Left forelimb (tissue), 1 donor: ENCODE results near the gene NDUFA7.
"Not testable (repeated sequence)": the region's sequence is repeated elsewhere in the genome, so short reads cannot be mapped to it uniquely, and the experiment has no call there.

ENCODE experiments used
- DNase-seq: peaks from one replicate; pipeline ENCODE4 v3.0.0-alpha.2; 2018; ENCODE audit warnings: low spot score

NDUFA7 gene

DNA sequence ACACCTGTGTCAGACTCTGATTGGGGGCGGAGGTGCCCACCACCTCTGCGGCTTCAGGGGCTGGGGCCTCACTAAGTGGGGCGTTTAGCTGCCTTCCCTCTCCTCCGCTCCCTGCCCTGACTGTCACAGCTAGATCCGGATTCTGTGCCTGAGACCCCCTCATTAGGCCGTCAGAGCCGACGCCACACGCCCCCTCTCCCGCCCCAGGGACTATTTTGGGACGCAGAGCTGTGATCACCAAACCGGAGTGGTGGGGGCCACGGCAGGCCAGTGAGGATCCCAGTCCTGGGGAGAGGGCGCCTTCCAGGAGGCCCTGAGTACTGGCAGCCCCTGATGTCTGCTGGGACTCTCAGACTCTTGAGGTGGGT, 21.1 kb upstream of the NDUFA7 start:
- no peak for DNase-seq

DNA sequence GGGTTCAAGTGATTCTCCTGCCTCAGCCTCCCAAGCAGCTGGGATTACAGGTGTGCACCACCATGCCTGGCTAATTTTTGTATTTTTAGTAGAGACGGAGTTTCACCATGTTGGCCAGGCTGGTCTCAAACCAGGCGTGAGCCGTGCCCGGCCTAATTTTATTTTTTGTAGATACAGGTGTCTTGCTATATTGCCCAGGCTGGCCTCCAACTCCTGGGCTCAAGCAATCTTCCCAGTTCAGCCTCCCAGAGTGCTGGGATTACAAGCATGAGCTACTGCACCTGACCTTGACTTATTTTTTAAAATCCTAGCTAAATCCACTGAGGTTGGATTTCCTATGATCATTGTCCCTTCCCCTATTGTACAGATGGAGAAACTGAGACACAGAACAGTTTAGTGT, 20.3 kb upstream of the NDUFA7 start:
- DNase-seq: not testable (repeated sequence)

DNA sequence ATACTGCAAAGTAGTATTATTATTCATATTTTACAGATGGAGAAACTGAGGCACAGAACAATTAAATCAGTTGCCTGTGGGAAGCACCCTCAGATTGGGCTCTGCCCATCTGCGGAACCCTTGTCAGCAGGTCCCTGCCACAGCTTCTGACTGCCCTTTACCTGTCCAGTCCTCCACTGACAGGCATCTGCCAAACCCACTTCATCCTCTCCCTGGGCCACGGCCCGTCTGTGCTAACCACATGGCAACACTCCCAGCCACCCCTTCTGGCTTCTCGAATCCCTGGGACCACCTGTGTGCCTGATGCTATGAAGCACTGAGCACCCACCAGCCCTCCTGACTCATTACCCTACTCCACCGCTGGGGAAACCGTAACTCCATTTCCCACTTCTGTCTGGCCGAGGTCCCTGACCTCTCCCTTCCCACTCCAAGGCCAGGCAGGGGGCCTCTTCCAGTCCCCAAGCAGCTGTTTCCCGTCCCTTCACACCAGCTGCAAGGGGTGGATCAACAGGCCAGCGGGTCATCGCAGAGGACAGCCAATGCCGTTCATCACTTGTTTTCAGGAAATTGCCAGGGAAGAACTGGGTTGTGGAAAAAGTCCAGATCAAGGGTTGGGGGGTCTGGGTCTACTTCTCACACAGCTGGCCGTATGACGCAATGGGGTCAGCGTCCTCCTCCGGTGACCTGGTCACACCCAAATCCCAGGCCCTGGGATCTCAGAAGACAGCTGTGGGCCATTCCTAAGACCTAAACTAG, 19.3 kb upstream of the NDUFA7 start:
- DNase-seq: no peak

DNA sequence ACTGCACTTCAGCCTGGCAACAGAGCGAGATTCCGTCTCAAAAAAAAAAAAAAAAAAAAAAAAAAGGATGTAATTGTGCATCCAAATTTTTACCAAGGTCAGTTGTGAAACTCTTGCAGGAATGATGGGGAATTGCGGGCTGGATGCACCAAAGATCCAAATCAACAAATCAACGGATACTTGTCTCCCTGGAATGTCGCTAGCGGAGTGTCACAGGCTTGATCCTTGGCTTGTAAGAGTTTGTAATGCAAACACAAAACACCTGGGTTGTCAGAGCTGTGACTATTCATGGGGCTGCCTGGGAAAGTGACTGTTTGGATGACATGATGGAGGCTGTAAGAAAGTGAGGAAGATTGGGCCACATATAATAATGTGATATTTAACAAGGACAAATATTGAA, 17.7 kb upstream of the NDUFA7 start:
- no peak for DNase-seq

DNA sequence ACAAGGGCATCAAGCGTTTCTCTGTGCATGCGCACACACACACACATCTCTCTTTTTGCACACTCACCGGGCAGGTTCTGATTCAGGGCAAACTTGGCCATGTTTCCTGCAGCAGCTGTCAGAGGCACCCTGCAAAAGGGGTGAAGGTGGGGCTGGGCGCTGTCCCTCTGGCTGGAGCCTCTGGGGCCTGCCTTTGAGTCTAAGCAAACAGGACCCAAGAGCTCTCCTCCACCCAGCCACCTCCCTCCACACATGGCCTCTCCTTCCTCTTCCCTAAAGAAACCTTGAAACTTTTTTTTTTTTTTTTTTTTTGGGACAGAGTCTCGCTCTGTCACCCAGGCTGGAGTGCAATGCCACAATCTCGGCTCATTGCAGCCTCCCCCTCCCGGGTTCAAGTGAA, 16.6 kb upstream of the NDUFA7 start:
- no peak for DNase-seq

DNA sequence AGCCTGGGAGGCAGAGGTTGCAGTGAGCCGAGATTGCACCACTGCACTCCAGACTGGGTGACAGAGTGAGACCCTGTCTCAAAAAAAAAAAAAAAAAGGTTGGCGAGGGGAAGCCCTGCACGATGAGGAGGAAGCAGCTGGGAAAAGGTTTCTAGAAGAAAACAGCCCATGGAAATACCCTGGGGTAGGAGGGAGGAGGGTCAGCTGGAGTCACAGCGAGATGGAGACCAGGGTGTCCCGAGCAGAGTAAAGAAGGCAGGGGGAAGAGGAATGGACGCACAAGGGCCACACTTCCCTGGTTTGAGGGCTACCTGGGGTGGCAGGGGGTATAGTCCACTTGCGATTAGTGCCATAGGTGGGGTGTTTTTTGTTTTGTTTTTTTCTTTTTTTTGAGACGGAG, 15.5 kb upstream of the NDUFA7 start:
- DNase-seq: no peak

DNA sequence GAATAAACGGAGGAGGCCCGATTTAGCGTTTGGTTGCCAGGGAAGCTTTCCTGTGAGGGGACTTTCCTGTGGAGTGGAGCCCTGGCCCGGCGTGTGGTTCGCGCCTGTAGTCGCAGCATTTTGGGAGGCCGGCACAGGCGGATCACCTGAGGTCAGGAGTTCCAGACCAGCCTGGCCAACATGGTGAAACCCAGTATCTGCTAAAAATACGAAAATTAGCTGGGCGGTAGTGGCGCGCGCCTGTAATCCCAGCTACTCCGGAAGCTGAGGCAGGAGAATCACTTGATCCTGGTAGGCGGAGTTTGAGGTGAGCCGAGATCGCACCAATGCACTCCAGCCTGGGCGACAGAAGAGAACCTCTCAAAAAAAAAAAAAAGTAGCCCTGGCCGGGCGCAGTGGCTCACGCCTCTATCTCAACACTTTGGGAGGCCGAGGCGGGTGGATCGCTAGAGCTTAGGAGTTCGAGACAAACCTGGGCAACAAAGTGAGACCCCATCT, 14.9 kb upstream of the NDUFA7 start:
- DNase-seq: no peak

DNA sequence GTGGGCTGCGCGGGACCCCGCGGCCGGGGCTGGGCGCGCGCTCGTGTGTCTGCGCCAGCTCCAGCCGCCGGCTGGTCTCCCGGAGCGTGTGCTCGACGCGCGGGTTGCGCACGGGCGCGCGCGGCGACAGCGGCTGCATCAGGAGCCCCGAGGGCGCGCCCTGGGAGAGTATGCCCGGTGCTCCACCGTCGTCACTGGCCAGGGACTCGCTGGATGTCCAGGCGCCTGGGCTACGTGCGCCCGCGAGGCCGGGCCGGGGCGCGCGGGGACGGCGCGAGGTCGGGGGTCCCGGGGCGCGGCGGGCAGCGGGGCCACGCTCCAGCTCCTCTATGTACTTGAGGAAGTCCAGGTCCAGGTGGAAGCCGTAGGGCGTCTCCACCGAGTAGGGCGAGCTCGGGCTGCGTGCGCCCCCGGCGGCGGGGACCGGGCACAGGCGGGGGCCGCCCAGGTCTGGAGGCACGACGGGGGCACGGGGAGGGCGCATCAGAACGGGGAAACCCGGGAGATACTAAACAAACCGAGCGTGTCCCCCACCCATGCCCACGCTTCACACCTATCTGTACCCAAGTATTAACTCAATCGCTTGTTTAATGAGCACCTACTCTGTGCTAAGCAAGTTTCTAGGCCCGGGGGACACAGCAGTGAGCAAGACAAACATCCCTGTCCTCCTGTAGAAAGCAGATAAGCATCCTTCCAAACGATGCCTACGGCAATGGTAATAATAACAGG, 14.3 kb upstream of the NDUFA7 start:
- DNase-seq: no peak

DNA sequence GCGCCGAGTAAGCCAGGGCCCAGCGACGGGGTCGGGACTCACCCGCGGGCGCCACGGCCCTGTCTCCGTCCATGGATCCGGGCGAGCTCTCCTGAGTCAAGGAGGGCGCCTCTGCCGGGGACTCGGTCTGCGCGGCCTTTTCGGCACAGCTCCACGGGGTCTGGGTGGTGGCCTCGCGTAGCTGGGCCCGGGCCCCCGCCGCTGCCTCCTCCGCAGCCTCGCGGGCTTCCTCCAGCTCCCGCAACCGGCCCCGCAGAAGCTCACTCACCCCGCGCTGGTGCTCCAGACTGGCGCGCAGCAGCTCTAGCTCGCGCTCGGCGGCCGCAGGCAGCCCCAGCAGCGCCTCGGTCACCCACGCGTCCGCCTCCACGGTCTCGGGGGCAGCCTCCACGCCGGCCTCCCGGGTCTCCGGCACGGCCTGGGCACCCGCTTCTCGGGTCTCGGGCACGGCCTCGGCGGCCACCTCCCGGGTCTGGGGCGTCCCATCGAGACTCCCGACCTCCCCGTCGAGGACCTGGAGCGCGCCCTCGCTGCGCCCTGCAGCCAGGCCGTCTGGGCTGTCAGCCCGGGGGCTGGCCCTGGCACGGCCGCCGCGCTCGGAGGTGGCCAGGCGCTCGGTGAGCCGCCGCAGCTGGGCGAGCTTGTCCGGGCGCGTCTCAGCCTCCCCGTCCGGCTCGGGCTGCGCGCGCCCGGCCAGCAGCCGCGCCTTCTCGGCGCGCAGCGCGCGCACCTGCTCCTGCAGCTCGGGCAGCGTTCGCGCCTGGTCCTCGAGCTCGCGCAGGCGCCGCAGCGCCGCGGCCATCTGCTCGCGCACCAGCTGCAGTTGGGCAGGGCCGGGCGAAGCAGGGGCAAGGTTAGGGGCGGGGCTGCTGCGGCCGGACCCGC, 13.5 kb upstream of the NDUFA7 start:
- DNase-seq: no peak

DNA sequence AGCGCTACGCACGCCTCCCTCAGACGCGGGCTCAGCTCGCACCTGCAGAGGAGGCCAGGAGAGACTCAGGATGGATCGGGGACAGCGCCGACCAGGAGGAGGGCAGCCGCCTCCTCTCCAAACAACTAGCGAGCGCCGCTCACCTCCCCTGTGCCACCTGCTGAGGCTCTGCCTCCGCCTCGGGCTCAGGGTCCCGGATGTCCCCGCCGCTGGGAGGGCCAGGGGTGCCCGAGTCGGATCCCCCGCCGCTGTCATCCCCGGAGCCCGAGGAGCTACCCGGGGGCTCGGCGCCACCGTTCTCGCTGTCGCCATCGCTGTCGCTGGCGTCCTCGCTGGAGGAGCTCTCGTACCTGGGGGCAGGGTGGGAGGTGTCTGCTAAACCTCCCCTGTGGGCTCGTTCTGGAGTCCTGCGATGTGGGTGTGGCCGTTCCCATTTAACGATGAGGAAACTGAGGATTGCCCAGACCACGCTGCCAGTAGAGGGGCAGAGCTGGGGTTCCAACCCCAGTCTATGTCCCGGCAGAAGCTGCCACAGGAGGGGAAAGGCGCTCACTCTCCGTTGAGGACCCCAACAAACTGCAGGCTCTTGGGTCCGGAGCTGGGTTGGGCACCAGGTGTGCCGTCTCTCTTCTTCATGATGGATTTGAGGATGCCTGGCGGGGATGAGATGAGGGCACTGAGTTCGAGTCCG, 12.7 kb upstream of the NDUFA7 start:
- no peak for DNase-seq

DNA sequence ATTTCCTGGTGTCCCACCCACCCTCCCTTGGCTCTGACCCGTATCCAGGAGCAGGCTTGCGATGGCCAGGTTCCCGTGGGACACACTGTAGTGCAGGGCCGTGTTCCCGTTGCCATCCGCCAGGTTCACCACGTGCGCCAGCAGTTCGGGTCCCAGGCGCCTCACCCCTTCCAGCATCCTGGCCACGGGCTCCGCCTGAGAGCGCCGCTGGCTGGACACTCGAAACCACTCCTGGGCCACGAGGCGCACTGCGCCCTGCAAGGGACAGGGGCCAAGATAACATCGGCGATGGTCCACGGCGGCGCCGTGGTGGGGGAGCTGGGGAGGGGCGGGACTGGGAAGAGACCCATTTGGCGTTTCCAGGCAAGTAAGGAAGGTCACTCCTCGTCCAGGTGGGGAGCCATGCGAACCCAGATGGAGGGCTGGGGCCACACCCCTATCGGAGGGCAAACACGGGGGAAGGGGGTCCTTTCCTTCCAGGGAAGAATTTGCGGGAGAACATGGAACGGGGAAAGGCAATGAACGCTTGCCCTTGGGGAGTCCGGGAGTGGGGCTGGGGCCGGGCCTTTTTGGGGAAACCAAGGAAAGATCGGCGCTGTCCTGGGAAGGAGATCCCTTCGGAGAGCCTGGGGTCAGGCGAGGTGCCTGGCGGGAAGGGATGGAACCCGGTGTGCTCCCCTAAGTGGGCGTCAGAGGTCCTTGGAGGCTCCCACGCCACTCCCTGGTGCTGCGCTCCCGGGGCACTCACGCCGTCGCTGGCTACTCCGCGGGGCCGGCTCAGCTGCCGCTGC, 12.0 kb upstream of the NDUFA7 start:
- DNase-seq: no peak

DNA sequence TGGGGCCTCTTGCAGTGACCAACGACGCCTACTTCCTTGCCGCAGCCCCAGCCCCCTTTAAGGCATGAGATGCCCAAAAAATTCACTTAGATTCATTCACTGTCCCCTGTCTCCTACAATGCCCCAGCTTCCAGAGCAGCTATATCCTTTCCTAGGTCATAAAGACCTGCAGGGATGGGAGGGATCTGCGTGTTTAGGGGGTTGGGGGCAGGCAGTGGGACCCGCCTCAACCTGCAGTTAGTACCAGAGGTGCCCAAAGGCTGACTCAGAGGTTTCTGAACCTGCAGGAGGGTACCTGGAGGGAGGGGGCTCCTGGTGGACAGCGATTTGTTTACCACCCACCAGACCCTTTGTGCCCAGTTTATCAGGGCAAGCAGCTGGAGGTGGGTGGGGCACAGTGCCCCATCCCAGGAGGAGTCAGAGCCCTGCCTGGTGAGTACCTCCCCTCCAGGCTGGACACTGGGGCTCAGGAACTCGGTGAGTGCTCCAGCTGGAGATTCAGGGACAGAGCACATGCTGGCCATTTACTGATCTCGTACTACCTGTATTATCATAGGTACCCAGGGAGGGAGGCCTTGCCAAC, 10.2 kb upstream of the NDUFA7 start:
- DNase-seq: no peak

DNA sequence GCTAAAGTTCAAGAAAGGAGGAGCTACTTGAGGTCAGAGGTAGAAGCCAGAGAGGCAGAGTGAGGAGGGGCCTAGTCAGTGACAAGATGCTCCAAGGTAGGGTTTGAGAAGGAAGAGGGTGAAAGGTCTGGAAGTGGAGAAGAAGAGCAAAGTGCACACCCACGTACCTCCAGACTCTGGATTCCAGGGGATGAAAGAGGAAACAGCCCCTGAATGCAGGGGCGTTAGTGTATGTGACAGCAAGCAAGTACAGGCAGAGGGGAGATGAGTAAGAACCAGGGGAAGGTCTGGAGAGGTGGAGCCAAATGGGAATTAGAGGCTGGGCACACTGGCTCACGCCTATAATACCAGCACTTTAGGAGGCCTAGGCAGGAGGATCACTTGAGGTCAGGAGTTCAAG, 8.8 kb upstream of the NDUFA7 start:
- no peak for DNase-seq

DNA sequence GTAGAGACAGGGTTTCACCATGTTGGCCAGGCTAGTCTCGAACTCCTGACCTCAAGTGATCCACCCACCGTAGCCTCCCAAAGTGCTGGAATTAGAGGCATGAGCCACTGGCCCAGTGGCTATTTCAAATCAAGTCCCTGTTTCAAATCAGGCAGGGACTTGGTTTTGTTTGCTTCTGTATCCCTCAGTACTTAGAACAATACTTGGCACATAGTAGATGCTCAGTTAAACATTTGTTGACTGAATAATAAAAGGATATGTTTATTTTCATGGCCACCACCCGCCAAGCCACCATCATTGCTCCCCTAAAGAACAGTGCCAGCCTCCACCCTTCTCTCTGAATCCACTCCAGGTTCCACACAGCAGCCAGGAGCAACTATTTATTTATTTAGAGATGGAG, 4.3 kb upstream of the NDUFA7 start:
- no peak for DNase-seq

DNA sequence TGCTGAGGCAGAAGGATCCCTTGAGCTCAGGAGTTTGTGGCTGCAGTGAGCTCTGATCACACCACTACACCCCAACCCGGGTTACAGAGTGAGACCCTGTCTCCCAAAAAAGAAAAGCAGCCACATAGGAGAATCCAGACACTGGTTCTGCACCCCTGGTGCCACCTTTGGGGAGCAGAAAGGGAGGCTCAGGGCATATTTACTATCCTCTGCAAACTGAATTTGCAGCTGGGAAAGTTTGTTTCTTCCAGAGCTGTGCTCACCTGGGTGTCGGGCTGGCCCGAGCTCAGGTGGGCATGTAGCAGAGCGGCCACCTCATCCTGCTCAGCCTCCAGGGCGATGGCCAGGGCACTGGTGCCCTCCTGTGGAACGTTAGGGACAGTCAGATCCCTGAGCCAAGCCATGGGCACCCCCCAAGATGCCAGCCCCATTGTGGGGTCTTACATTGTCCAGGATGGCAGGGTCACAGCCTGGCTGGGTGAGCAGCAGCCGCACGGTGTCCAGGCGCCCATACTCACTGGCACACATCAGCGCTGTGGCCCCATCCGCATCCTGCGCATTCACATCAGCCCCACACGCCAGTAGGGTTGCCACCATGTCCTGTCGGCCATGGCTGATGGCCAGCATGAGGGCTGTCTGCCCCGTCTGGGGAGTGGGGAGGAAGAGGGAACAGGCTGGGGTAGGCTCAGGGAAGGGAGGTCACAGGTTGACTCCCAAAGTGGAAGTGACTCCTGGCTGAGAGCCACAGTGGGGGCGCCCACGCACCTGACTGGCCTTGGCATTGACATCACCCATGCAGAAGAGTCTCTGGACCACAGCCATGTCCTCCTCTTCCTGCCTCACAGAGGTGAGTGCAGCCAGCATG, 3.2 kb upstream of the NDUFA7 start:
- no peak for DNase-seq

DNA sequence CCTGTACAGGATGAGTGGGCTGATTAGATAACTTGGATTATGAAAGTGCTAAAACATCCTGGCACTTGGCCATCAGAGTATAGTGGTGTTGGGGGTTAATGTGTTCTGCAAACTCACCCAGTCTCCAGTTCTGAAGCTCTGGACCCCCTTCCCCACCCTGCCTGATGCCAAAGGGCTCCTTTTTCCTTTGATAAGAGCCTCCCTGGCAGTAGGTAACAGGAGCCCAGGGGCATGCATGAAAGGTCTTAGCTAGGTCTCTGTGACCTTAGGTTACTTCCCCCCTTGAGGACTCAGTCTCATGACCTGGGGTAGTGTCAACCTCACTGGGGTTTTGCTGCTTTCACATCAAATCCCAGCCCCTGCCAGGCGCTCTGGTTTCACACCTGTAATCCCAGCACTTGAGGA, 2.6 kb upstream of the NDUFA7 start:
- DNase-seq: no peak

DNA sequence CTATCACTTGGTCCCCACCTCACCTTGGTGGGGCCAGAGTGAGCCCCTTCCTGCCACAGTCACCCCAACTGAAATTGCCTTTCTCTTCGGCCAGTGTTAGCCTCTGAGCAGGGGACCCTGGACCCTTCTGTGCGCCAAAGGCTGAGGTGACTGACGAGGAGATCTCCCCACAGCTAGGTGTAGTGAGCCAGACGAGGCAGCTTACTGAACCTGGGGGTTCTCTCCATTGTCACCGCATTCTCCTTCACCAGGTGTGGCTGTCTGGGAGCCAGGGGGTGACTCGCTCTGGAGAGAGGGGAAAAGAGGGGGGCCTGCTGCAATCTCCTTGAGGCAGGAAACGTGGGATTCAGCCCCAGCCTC, 1.4 kb upstream of the NDUFA7 start:
- no peak for DNase-seq

DNA sequence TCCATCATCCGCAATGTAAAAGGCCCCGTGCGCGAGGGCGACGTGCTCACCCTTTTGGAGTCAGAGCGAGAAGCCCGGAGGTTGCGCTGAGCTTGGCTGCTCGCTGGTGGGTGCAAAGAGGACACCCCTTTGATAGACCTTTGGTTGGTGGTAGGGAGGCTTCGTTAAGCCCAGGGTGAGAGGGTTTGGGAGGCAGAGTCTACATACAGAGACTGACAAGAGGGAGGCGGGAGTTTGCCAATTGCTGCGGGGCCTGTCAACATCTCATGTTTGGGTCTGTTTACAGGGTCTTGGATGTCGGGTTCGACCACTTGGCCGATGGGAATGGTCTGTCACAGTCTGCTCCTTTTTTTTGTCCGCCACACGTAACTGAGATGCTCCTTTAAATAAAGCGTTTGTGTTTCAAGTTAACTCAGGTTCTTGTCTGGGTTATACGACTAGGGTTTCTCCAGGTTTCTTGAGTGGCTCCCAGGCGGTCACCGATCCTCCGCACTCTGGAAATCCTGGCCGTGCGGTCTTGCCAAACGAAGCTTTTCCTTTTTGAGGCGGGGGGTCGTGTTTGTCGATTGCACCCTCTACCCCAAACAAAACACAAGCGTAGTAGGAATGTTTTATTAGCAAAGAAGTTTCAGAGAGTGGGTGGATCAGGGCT, 937 bp upstream of the NDUFA7 start:
- no peak for DNase-seq

DNA sequence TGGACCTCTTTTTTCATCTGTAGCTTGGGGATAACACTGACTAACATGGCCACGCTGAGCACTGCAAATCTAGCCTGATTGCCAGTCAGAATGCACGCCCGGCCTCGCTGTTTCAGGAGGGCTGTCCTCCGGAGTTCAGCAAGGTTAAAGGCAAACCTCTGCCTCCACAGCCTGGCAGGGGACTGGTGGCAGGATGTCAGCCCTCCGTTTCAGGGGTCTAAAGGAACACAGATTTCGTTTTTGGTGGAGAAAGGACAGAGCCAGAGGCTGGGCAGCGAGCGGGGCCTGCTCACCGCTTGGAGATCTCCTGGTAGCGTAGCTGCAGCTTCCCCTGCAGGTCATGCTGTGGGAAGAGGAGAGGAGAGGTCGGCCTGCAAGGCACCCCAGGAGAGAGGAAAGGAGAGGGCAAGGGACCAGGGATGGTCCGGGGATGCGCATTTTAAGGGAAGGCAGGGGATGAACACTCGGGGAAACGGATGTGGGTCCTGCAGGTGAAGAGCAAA, 560 bp downstream of the NDUFA7 start:
- DNase-seq: no peak
